ENCODE measurements around the gene TRIM51G. TPM values are rescaled to one million over a fixed set of nuclear protein-coding genes. Genes with fewer than 3 reads are reported as not detected.

TRIM51G gene, protein sequence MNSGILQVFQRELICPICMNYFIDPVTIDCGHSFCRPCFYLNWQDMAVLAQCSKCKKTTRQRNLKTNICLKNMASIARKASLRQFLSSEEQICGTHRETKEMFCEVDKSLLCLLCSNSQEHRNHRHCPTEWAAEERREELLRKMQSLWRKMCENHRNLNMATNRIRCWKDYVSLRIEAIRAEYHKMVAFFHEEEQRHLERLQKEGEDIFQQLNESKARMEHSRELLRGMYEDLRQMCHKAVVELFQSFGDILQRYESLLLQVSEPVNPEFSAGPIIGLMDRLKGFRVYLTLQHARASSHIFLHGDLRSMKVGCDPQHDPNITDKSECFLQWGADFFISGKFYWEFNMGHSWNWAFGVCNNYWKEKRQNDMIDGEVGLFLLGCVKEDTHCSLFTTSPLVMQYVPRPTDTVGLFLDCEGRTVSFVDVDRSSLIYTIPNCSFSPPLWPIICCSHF
- total RNA-seq = not detected in 2 replicates

GRCh38 chr11:48983785-48984184 lies at the start of gene TRIM51G:
Gene TRIM51G (minus strand): TSS chr11:48983885. CDS start chr11:48981695, 2,190 bp downstream.

GRCh38 chr11:49028523-49028922 lies 44.8 kb upstream of the TRIM51G start, which contains the start of gene TRIM49B:
Gene TRIM49B (plus strand): TSS chr11:49028823. CDS start chr11:49031600, 2,777 bp downstream.

Other genes starting within 250 kb of the TRIM51G start
- gene TRIM49B, start 44.9 kb upstream of the TRIM51G start, total RNA-seq = not detected in 2 replicates
- not detected in 2 replicates for gene TRIM64C, start 75.2 kb upstream of the TRIM51G start, total RNA-seq
- 0.18 and 0.85 TPM in 2 replicates for gene FOLH1, start 224.7 kb upstream of the TRIM51G start, total RNA-seq

Measured in endothelial cell of coronary artery (primary cell).